Neural cell (in vitro differentiated cells): Measurements from ENCODE around the gene HENMT1. TPM values are rescaled to one million over a fixed set of nuclear protein-coding genes. Genes with fewer than 3 reads are reported as not detected.

ENCODE experiments used
- H2AFZ ChIP-seq: fragments of 200-600, 300-800 bp; sonication (generic), shearing (Covaris generic); 2 replicates; pipeline ENCODE4 v1.6.0; 2014; ENCODE audit warnings: low read depth, mild to moderate bottlenecking, antibody characterized with exemption, low read length, moderate library complexity
- H3F3A ChIP-seq: fragments of 200-600 bp; shearing (Covaris generic); 2 replicates; pipeline ENCODE4 v1.6.1; 2016; ENCODE audit warnings: mild to moderate bottlenecking, moderate library complexity, mixed read lengths, antibody characterized with exemption, low read length; ENCODE audit not compliant: insufficient read depth, poor library complexity, severe bottlenecking
- H3K27ac ChIP-seq: fragments of 200-600, 300-800 bp; sonication (generic), shearing (Covaris generic); 2 replicates; pipeline ENCODE4 v1.5.1; 2014; ENCODE audit warnings: mild to moderate bottlenecking, low read length, moderate library complexity
- H3K27me3 ChIP-seq: fragments of 300-800, 200-600 bp; sonication (generic), shearing (Covaris generic); 2 replicates; pipeline ENCODE4 v1.6.0; 2014; ENCODE audit warnings: mild to moderate bottlenecking, low read depth, low read length, moderate library complexity; ENCODE audit not compliant: insufficient read depth
- H3K36me3 ChIP-seq: fragments of 300-800, 200-600 bp; sonication (generic), shearing (Covaris generic); 2 replicates; pipeline ENCODE4 v1.5.1; 2014; ENCODE audit warnings: mild to moderate bottlenecking, antibody characterized with exemption, low read length, moderate library complexity; ENCODE audit not compliant: insufficient read depth
- H3K4me2 ChIP-seq: fragments of 300-800, 200-600 bp; sonication (generic), shearing (Covaris generic); 2 replicates; pipeline ENCODE4 v1.6.0; 2014; ENCODE audit warnings: mild to moderate bottlenecking, low read length
- H3K4me3 ChIP-seq: fragments of 300-800, 200-600 bp; sonication (generic), shearing (Covaris generic); 2 replicates; pipeline ENCODE4 v1.5.1; 2014; ENCODE audit warnings: mild to moderate bottlenecking, low read length, moderate library complexity
- H3K79me2 ChIP-seq: fragments of 200-600 bp; shearing (Covaris generic); replicated peaks from 2 replicates; pipeline ENCODE4 v1.6.0; 2014; ENCODE audit warnings: mild to moderate bottlenecking, low read length, moderate library complexity; ENCODE audit not compliant: insufficient read depth
- H3K9ac ChIP-seq: fragments of 300-800, 200-600 bp; sonication (generic), shearing (Covaris generic); 2 replicates; pipeline ENCODE4 v1.6.1; 2016; ENCODE audit warnings: mild to moderate bottlenecking, low read length, mixed read lengths
- H3K9me2 ChIP-seq: fragments of 200-600 bp; shearing (Covaris generic); 2 replicates; pipeline ENCODE4 v1.6.1; 2016; ENCODE audit warnings: mild to moderate bottlenecking, low read length, mixed read lengths; ENCODE audit not compliant: insufficient read depth
- H3K9me3 ChIP-seq: fragments of 200-600, 300-800 bp; sonication (generic), shearing (Covaris generic); 2 replicates; pipeline ENCODE4 v1.6.1; 2016; ENCODE audit warnings: mild to moderate bottlenecking, mixed run types, low read length, moderate library complexity, mixed read lengths
- H4K20me1 ChIP-seq: fragments of 200-600 bp; shearing (Covaris generic); 2 replicates; pipeline ENCODE4 v1.6.1; 2016; ENCODE audit warnings: mild to moderate bottlenecking, mixed run types; ENCODE audit not compliant: insufficient read depth
- CTCF ChIP-seq: fragments of 450-650 bp; IDR thresholded peaks from 2 replicates; pipeline ENCODE4 v1.5.1; 2014; ENCODE audit warnings: antibody characterized with exemption, mild to moderate bottlenecking, moderate library complexity; ENCODE audit not compliant: poor library complexity, severe bottlenecking
- EP300 ChIP-seq: fragments of 450-650 bp; conservative IDR thresholded peaks from 2 replicates; pipeline ENCODE4 v1.6.1; 2014; ENCODE audit warnings: antibody characterized with exemption, mild to moderate bottlenecking, moderate library complexity; ENCODE audit not compliant: poor library complexity, severe bottlenecking
- EZH2 ChIP-seq: fragments of 200-600, 300-800 bp; shearing (Covaris generic), sonication (generic); IDR thresholded peaks from 2 replicates; pipeline ENCODE4 v1.6.1; 2014; ENCODE audit warnings: antibody characterized with exemption, low read length, borderline replicate concordance, mild to moderate bottlenecking; ENCODE audit not compliant: insufficient read depth, poor library complexity, severe bottlenecking
- MXI1 ChIP-seq: fragments of 450-650 bp; conservative IDR thresholded peaks from 2 replicates; pipeline ENCODE4 v1.6.1; 2014; ENCODE audit warnings: antibody characterized with exemption, mild to moderate bottlenecking; ENCODE audit not compliant: poor library complexity, severe bottlenecking
- POLR2AphosphoS5 ChIP-seq: IDR thresholded peaks from 2 replicates; pipeline ENCODE4 v1.6.1; 2012
- RAD21 ChIP-seq: fragments of 450-650 bp; conservative IDR thresholded peaks from 2 replicates; pipeline ENCODE4 v1.6.1; 2014; ENCODE audit warnings: antibody characterized with exemption, mild to moderate bottlenecking, moderate library complexity
- REST ChIP-seq: IDR thresholded peaks from 2 replicates; pipeline ENCODE4 v1.6.1; 2012; ENCODE audit warnings: borderline replicate concordance
- SMC3 ChIP-seq: fragments of 450-650 bp; conservative IDR thresholded peaks from 2 replicates; pipeline ENCODE4 v1.6.1; 2014; ENCODE audit warnings: antibody characterized with exemption, mild to moderate bottlenecking, moderate library complexity; ENCODE audit not compliant: poor library complexity
- TAF1 ChIP-seq: IDR thresholded peaks from 2 replicates; pipeline ENCODE4 v1.6.1; 2012; ENCODE audit warnings: low read depth
- polyA plus RNA-seq: library from polyadenylated mRNA; depleted of rRNA; stranded (reverse); fragments of >200 nt; gene quantifications from 2 replicates; pipeline ENCODE4 v1.2.3, GENCODE V29; 2014

Gene HENMT1
- polyA plus RNA-seq, 1 donor from 2014 or later = 4.1 TPM

- Histone ChIP-seq H3F3A (no peaks in the 10 kb centered on the region), H3K4me2 (no peak overlapping the region), H3K79me2 (no peaks in the 10 kb centered on the region), H3K4me3 (no peak overlapping the region), H3K27me3 (no peaks in the 10 kb centered on the region), H3K9me3 (no peaks in the 10 kb centered on the region), H3K36me3 (no peaks in the 10 kb centered on the region), H3K27ac (no peak overlapping the region), H3K9ac (no peak overlapping the region), H2AFZ (no peak overlapping the region), H4K20me1 (no peaks in the 10 kb centered on the region), H3K9me2 (no peaks in the 10 kb centered on the region)
- TF ChIP-seq MXI1 = no peak
- TF ChIP-seq SMC3 = no peak
- TF ChIP-seq EZH2 = no peak
- no peak for TF ChIP-seq REST
Measured at GRCh38 chr1:108657356-108658080, 3.4 kb downstream of the HENMT1 start.

GRCh38 chr1:108653431-108654105, 7.3 kb downstream of the HENMT1 start:
- Histone ChIP-seq H4K20me1 (no peaks in the 10 kb centered on the region), H3K9me3 (no peaks in the 10 kb centered on the region), H3K4me2 (no peak overlapping the region), H3K4me3 (no peak overlapping the region), H3K27ac (no peak overlapping the region), H3K9ac (no peak overlapping the region), H3K79me2 (no peaks in the 10 kb centered on the region), H3K27me3 (no peaks in the 10 kb centered on the region), H3F3A (no peaks in the 10 kb centered on the region), H3K9me2 (no peaks in the 10 kb centered on the region), H2AFZ (no peak overlapping the region), H3K36me3 (no peaks in the 10 kb centered on the region)
- no peak for TF ChIP-seq EP300
- TF ChIP-seq EZH2 = no peak
- TF ChIP-seq RAD21 = no peak
- TF ChIP-seq REST = no peak
- no peak for TF ChIP-seq SMC3
- no peak for TF ChIP-seq POLR2AphosphoS5
- TF ChIP-seq TAF1 = no peak
- no peak for TF ChIP-seq MXI1
- TF ChIP-seq CTCF = no peak
